HCT116 (cell line): ENCODE measurements around the gene KRT38. TPM values are rescaled to one million over a fixed set of nuclear protein-coding genes. Genes with fewer than 3 reads are reported as not detected.

Source experiments
- ATAC-seq: fragments of 200-7000 bp; cut with Tn5 transposase; 2 replicates; pipeline ENCODE4 v1.9.1; 2020; ENCODE audit warnings: mild to moderate bottlenecking, moderate library complexity
- BruUV-seq: library from RNA; stranded (reverse); fragments of 400-500 nt; replicated peaks from 2 replicates; lab custom pipeline; 2021; lab: Mats Ljungman, UMichigan
- CTCF ChIA-PET: fragments of 300-600 bp; sonication (Branson Sonifier 250); formaldehyde crosslinking; loops from one replicate; lab custom pipeline; 2021; ENCODE audit warnings: antibody characterized with exemption; lab: Charles Lee
- POLR2A ChIA-PET: fragments of 300-600, 350-600 bp; sonication (Branson Sonifier 250); formaldehyde crosslinking; loops from one replicate; lab custom pipeline; 2021; ENCODE audit warnings: antibody characterized with exemption; lab: Charles Lee
- RAD21 ChIA-PET, 2 experiments: fragments of 300-600 bp; sonication (Branson Sonifier 250); formaldehyde crosslinking; loops; one replicate each; lab custom pipeline; 2023; ENCODE audit warnings: low total read pairs in 2 of 2; ENCODE audit not compliant: uncharacterized antibody in 2 of 2, unreplicated experiment in 2 of 2, low non-redundant PET in 1 of 2; lab: Charles Lee
- DNase-seq: peaks from one replicate; pipeline ENCODE4 v3.0.0-alpha.2; 2010; ENCODE audit warnings: low read depth, low spot score
- H2AFZ ChIP-seq: fragments of 200-600 bp; shearing (Covaris generic), sonication (generic); 2 replicates; pipeline ENCODE4 v1.6.1; 2017; ENCODE audit warnings: low read depth, mixed run types, mixed read lengths, antibody characterized with exemption, low read length; ENCODE audit not compliant: poor library complexity, severe bottlenecking
- H3K27ac ChIP-seq: 2 replicates; pipeline ENCODE4 v1.5.1; 2012; ENCODE audit warnings: low read depth, low read length
- H3K27me3 ChIP-seq: fragments of 200-600 bp; sonication (generic); 2 replicates; pipeline ENCODE4 v1.6.1; 2016; ENCODE audit warnings: mixed run types, low read length, mixed read lengths; ENCODE audit not compliant: insufficient read depth
- H3K36me3 ChIP-seq, 2 experiments: fragments of 200-500 bp in 1 of 2; fragments of 200-600 bp in 1 of 2; sonication (Bioruptor generic) in 1 of 2; sonication (generic) in 1 of 2; 2 replicates each; pipeline versions ENCODE4 v1.5.1 to v1.6.1; 2014 to 2016; ENCODE audit warnings: low read length in 2 of 2, inconsistent platforms in 1 of 2, mixed read lengths in 1 of 2, mixed run types in 1 of 2; ENCODE audit not compliant: insufficient read depth in 2 of 2, control insufficient read depth in 1 of 2
- H3K4me1 ChIP-seq, 2 experiments: fragments of 200-600 bp in 1 of 2; sonication (generic) in 1 of 2; 2 replicates each; pipeline versions ENCODE4 v1.5.1 to v1.6.1; 2012 to 2017; ENCODE audit warnings: low read length in 2 of 2, inconsistent platforms in 1 of 2, mild to moderate bottlenecking in 1 of 2, mixed read lengths in 1 of 2, mixed run types in 1 of 2, moderate library complexity in 1 of 2; ENCODE audit not compliant: insufficient read depth in 2 of 2, control insufficient read depth in 1 of 2
- H3K4me2 ChIP-seq: fragments of 200-600 bp; sonication (generic); 2 replicates; pipeline ENCODE4 v1.6.1; 2017; ENCODE audit warnings: mixed run types, low read length, mixed read lengths
- H3K4me3 ChIP-seq, 2 experiments: fragments of 200-600 bp in 1 of 2; sonication (generic) in 1 of 2; replicated peaks in 1 of 2; 2 replicates each; pipeline ENCODE4 v1.5.1; 2011 to 2016; ENCODE audit warnings: low read length in 2 of 2, control low read depth in 1 of 2, low read depth in 1 of 2, mild to moderate bottlenecking in 1 of 2, mixed read lengths in 1 of 2, mixed run types in 1 of 2
- H3K79me2 ChIP-seq: fragments of 200-600 bp; sonication (generic); 2 replicates; pipeline ENCODE4 v1.6.1; 2017; ENCODE audit warnings: mild to moderate bottlenecking, mixed run types, low read length, moderate library complexity, mixed read lengths; ENCODE audit not compliant: insufficient read depth
- H3K9ac ChIP-seq: fragments of 200-600 bp; sonication (generic); 2 replicates; pipeline ENCODE4 v1.6.1; 2016; ENCODE audit warnings: low read length, mixed read lengths
- H3K9me2 ChIP-seq: fragments of 200-600 bp; sonication (generic), shearing (Covaris generic); 2 replicates; pipeline ENCODE4 v1.6.1; 2017; ENCODE audit warnings: mixed run types, mild to moderate bottlenecking, moderate library complexity; ENCODE audit not compliant: insufficient read depth
- H3K9me3 ChIP-seq, 2 experiments: fragments of 200-500 bp in 1 of 2; fragments of 200-600 bp in 1 of 2; sonication (Bioruptor generic) in 1 of 2; sonication (generic) in 1 of 2; 2 replicates each; pipeline ENCODE4 v1.6.1; 2014 to 2017; ENCODE audit warnings: low read length in 2 of 2, mixed read lengths in 2 of 2, inconsistent platforms in 1 of 2, low read depth in 1 of 2, mild to moderate bottlenecking in 1 of 2, mixed run types in 1 of 2, moderate library complexity in 1 of 2; ENCODE audit not compliant: control insufficient read depth in 1 of 2, insufficient read depth in 1 of 2
- H4K20me1 ChIP-seq: fragments of 200-600 bp; sonication (generic), shearing (Covaris generic); 2 replicates; pipeline ENCODE4 v1.6.1; 2017; ENCODE audit warnings: mixed run types, mild to moderate bottlenecking, moderate library complexity; ENCODE audit not compliant: insufficient read depth
- ATF3 ChIP-seq: IDR thresholded peaks from 2 replicates; pipeline ENCODE4 v1.6.1; 2012
- EGR1 ChIP-seq: IDR thresholded peaks from 2 replicates; pipeline ENCODE4 v1.6.1; 2012; ENCODE audit warnings: low read depth
- EZH2phosphoT487 ChIP-seq: fragments of 200-600 bp; IDR thresholded peaks from 2 replicates; pipeline ENCODE4 v1.6.1; 2018; ENCODE audit warnings: antibody characterized with exemption, borderline replicate concordance
- REST ChIP-seq: IDR thresholded peaks from 2 replicates; pipeline ENCODE4 v1.6.1; 2012; ENCODE audit warnings: low read depth
- SIN3A ChIP-seq: IDR thresholded peaks from 2 replicates; pipeline ENCODE4 v1.6.1; 2012; ENCODE audit warnings: low read depth
- YY1 ChIP-seq: IDR thresholded peaks from 2 replicates; pipeline ENCODE4 v1.6.1; 2011; ENCODE audit warnings: low read length, low read depth, moderate library complexity, mild to moderate bottlenecking; ENCODE audit not compliant: insufficient replicate concordance; ENCODE audit errors: extremely low read depth
- ZNF274 ChIP-seq: fragments of 200-500 bp; sonication (Bioruptor generic); IDR thresholded peaks from 2 replicates; pipeline ENCODE4 v1.6.1; 2014; ENCODE audit warnings: mild to moderate bottlenecking, low read depth, low read length, inconsistent platforms
- intact Hi-C: fragments of 100-400 bp; cut with micrococcal nuclease; formaldehyde crosslinking; loops from 2 replicates; pipeline ENCODE4 v1.10.0; 2022
- total RNA-seq: library from RNA; stranded (reverse); gene quantifications from one replicate; pipeline ENCODE4 v1.2.1, GENCODE V29; 2021; ENCODE audit not compliant: unreplicated experiment

The KRT38 gene
- total RNA-seq, 1 experiment from 2014 or later, result not detected

GRCh38 chr17:41442739-41443138 is 2.0 kb upstream of the KRT38 start:
- Histone ChIP-seq H3K27me3 (no peaks in the 10 kb centered on the region), H3K36me3 (no peaks in the 10 kb centered on the region), H3K4me1 (peaks cover 0 to 7% of the 10 kb centered on the region in 2 experiments; a peak in 1 of 4 replicates), H3K4me2 (no peak overlapping the region), H2AFZ (no peak overlapping the region), H3K9me2 (no peaks in the 10 kb centered on the region), H3K79me2 (no peaks in the 10 kb centered on the region), H4K20me1 (no peaks in the 10 kb centered on the region), H3K9me3 (no peaks in the 10 kb centered on the region), H3K4me3 (no peak overlapping the region), H3K27ac (no peak overlapping the region), H3K9ac (no peak overlapping the region)
- ChIA-PET POLR2A (no interaction called here), CTCF (no interaction called here), RAD21 (no interaction called here)
- TF ChIP-seq EGR1 (no peak), REST (no peak), SIN3A (no peak), ATF3 (no peak), EZH2phosphoT487 (no peak), ZNF274 (no peak), YY1 (no peak)
- ATAC-seq (no peak), DNase-seq (no peak)
- intact Hi-C loops, result no loop called here
- no TSS peak for BruUV-seq
